ENCODE measurements around the gene ANXA2R. TPM values are rescaled to one million over a fixed set of nuclear protein-coding genes. Genes with fewer than 3 reads are reported as not detected.

The ANXA2R gene
- total RNA-seq, 1 donor from 2014 or later, result 0.41 TPM

DNA sequence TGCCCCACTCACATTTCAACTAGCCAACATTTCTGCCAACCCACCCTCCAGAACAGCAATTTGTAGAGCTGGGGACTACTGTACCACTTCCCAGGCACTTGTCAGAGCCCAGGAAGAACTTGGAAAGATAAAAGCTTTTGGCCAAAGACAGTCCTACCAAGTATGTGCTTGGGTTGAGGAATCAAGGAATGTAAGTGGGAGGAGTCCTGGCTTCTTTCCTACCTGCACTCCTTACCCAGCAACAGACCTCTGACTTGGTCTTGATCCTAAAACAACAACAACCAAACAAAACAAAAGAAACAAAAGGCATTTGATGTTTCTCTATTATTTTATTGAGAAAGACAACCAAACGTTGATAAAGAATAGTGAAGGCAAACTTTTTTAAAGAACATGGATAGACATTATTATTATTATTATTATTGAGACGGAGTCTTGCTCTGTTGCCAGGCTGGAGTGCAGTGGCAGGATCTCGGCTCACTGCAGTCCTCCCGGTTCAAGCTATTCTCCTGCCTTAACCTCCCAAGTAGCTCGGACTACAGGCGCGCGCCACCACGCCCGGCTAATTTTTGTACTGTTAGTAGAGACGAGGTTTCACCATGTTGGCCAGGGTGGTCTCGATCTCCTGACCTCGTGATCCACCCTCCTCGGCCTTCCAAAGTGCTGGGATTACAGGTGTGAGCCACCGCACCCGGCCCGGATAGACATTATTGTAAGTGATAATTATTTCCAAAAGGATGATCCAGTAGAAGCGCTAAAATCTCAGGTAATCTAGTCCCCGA is 33.5 kb downstream of the ANXA2R start:
- FAIRE-seq, result no peak
- no peak for DNase-seq (ENCODE audit: low spot score in 2 of 2)

DNA sequence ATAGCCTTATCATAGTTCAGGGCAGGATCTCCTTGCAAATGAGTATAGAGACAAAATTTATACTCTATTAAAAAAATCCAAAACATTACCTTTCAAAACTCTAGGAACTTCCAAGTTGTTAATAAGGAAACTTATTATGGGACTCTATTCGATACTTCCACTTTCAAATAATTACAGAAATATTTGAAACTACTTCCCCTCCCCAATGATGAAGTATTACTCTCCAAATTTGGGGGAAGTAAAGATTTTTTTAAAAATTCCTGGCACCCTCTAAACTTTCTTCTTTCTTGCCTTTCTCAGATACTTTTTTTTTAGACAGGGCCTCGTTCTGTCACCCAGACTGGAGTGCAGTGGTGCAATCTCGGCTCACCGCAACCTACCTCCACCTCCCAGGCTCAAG is 35.1 kb downstream of the ANXA2R start:
- DNase-seq (ENCODE audit: low spot score in 2 of 2), result no peak
- no peak for FAIRE-seq

DNA sequence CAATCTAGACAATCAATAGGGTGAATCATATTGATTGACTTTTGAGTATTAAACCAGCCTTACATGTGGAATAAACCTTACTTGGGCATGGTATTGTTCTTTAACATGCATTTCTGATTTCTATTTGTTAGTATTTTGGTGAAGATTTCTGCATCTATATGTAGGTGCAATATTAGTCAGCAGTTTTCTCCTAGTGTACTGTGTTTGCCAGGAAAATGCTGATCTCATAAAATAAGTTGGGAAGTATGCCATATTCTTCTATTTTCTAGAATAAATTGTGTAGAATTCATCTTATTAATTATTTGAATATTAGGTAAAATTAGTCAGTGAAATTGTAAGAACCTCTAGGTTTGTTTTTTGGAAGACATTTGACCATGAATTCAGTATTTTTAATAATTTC is 38.4 kb downstream of the ANXA2R start:
- FAIRE-seq (no peak), DNase-seq (ENCODE audit: low spot score in 2 of 2) (no peak)

DNA sequence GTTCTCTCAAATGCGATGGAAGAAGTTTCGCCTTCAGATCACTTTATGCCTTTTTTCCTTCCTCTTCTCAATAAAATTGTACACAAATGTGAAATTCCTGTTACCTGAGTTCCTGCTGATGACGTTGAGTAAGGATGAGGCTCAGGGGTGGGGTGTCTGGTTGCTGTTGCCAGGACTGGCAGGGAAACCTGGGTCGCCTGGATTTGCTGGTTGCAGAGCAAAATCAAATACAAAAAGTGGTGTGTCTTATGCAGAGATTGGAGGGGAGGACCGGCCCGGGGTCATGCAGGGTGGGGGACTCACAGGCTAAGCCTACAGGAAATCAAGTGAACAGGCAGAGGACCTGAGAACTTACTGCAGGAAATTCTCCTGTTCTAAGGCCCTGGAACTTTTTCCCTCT is 39.2 kb downstream of the ANXA2R start:
- DNase-seq (ENCODE audit: low spot score in 2 of 2) (no peak), FAIRE-seq (no peak)

DNA sequence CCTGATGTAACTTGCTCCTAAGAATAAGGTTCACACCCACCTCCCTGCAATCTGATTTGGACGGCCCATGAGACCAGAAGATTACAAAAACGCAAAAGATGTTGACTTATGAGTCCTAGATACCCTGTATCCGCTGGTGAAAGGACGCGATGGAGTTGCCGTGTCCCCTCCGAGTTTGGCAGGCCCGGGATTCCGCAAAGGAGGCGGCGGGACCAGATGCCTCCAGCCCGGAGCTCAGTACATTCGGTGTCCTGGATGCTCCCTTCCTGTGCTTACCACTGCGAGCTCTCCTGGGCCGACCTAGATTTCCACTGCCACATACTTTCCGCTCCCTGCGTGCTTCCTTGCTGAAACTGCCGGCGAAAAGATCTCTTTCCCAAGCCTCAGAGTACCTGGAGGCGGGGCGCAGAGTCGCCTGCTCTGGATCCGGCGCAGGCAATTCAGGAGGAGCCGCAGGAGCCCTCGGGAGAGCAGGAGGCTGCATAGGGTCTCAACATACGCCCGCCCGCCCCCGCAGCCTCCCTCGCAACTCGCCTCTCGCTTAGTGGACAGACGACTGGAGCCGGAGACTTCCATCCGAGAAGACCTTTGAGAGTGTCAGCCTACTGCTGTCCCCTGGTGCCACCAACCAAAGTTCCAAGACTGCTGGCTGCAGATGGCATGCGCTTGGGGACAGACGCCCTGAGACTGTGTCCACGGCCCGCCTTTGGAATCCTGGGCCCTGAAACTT is 39.8 kb downstream of the ANXA2R start:
- FAIRE-seq (no peak), DNase-seq (ENCODE audit: low spot score in 2 of 2) (no peak)

DNA sequence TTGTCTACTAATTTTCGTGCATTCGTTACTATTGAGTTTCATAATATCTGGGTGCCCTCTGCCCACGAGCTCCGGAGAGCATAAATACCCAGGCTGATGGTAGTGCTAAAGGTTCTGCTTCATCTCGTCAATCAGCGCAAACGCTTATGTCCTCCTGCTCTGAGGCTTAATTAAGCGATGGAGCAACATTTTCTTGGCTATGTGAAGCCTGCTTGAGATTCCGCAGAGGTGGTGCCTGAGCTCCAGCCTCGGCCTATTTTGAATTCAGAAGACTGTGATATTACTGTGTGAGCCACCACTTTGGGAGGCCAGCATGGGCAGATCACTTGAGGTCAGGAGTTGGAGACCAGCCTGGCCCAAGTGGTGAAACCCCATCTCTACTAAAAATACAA is 44.8 kb downstream of the ANXA2R start:
- FAIRE-seq, result no peak
- no peak for DNase-seq (ENCODE audit: low spot score in 2 of 2)

DNA sequence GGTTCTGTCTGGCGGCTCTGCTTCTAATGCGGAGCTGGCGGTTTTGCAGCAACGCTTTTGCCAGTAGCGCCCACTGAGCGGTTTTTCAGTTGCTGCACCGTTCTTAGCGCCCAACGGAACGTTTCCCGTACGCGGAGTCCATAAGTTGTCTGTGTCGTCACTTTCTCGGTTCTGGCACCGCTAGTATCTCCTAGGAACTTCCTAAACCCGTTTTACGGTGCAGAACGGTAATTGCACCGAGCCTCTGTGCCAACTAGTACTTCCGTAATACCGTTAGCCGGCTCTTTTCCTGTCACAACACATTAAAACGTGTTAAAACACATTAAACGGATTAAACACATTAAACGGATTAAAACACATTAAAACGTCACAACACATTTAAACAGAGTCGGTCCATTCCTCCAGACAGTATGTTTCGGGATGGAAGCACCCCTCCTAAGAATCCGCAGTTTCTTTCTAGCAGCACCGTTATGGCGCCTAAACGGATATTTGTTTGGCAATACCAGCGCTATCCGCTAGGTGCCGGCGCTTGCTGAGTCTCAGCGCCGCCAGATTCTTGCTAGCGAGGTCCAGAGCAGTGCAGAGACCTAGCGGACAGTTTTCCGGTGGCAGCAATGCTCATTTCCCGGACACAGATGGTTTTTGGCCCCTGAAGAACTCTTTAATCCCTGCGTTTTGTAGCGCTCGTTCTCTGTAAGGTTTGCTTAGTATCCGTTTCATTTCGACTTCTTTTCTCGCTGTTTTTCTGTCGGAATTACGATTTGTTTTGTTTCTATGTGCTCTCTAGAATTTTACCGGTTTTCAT is 45.4 kb downstream of the ANXA2R start:
- no peak for FAIRE-seq

DNA sequence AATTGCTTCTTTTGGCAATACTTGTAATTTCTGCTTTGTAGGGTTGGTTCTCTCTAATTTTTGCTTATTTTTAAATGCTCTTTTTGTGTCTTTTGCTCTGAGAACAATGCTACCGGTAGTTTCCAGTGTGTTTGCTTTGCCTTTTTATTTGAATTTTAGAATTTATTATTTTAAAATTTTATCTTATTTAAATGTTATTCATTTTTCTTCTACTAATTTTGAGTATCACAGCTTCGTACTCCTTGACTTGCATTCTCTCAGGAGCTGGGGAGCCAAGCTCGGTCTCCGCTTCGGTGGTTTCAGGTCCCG is 45.9 kb downstream of the ANXA2R start:
- FAIRE-seq (no peak), DNase-seq (ENCODE audit: low spot score in 2 of 2) (no peak)

More for the DNA sequence above, 45.4 kb downstream of the ANXA2R start:
- peak in 1 of 2 donors; percentile 43 for DNase-seq (ENCODE audit: low spot score in 2 of 2)

DNA sequence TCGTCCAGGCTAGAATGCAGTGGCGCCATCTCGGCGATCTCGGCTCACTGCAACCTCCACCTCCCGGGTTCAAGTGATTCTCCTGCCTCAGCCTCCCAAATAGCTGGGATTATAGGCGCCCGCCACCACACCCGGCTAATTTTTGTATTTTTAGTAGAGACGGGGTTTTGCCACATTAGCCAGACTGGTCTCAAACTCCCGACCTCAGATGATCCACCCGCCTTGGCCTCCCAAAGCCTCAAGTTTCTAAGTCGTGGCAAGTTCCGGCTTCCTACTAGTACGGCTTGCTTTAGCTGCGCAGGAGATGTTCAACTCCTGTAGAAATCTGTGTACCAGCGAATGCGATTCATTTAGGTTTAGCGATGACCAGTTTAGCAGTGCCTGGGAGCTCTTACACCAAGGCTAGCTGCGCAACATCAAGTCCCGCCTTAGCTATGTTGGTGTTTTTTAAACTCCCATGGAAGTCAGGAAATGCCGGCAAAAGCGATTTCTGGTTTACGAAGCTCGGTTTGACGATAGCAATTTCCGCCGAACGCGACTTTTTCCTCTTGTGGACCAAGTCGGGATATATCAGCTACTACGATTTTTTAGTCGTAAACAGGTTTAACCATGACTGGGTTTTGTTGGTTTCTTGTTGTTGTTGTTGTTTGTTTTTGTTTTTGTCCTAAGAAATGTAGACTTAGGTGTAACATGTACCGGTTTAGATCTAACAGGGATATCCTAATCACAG is 46.4 kb downstream of the ANXA2R start:
- DNase-seq (ENCODE audit: low spot score in 2 of 2) (no peak), FAIRE-seq (no peak)

DNA sequence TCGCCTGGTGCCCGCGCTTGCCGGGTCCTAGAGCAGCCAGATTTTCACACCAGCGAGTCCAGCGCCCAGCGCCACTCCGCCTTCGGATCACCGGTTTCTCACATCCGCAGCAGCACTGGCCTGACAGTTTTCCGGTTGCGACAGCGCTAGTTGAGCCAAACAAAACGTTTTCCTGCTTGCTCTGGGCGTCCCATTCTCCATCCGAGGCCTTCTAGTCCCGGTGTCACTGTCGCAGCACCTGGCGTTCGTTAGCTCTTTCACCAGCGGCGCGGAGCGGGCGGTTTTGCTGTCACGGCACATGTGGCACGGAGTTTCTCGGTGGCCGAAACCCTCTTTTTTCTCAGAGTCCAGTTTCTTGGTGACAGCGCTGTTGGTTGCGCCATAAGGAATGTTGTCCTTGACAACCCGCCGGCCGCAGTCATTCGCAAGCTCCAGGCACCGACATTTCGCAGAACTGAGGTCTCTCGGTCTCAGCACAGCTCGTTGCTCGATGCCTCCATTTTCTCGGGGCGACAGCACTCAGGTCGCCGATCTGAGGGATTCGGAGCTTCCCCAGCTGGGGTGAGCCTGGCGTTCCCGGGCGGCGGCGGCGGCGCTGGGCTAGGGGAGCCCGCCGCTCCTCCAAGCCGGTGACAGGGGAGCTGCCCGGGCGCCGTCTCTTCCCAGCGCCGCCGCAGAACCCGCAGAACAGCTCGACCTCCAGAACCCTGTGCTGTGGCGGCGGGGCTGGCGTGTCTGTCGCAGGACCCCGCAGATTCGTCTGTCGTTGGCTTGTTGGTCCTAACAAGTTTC is 47.8 kb downstream of the ANXA2R start:
- DNase-seq (ENCODE audit: low spot score in 2 of 2), result peak in 1 of 2 donors; percentile 42

DNA sequence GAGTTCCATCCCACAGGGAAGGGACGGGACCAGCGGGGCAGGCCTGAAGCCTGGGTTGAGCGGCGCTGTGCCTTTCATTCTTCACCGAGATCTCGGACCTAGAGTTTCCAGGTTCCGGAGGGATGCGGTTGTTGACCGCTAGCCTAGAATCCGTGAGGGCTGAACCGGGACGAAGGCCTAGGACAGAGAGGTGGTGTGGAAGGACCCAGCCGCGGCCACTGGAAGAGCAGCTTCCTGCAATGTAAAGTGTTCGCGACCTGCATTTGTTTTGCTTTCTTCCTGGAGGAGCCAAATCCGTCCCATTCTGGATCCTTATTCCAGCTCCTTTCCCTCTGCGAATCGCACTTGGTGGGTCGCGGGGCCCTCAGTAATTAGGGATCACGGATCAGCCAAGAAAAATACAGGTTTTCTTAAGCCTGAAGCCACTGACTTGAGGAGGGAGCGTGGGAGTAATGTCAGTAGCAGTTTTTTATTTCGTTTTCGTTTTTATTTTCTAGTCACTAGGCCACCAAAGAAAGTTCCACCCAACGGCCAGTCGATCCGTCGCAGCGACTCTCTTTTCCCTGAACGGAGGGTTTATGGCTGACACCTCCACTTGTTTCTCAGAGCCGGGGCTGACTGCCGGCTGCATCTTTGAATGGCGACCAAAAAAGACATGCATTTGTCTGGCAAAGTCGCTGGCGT is 48.6 kb downstream of the ANXA2R start:
- DNase-seq (ENCODE audit: low spot score in 2 of 2) (no peak), FAIRE-seq (no peak)

More for the DNA sequence above, 47.8 kb downstream of the ANXA2R start:
- no peak for FAIRE-seq

DNA sequence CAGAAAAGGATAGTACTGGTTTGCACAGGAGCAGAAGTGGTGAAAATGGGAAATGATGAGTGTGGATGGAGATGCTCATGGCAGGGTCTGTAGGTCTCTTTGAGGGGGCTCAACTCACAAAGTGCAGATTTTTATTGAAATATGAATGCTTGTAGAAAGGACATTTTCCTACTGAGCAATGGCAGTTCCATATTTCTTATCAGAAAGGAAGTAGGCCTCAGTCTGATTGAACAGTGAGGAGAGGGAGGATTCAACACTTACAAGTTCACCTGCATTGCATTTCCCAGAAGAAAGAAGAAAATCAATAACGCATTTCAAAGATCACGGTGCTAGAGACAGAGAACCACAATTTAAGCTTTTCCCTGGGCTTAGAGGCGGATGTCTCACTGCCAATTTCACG is 49.2 kb downstream of the ANXA2R start:
- no peak for FAIRE-seq
- no peak for DNase-seq (ENCODE audit: low spot score in 2 of 2)

Other genes starting within 250 kb of the ANXA2R start
- gene SELENOP, start 228.4 kb downstream of the ANXA2R start, total RNA-seq, result 41.2 TPM
- 80.7 TPM for gene ZNF131, start 80.6 kb upstream of the ANXA2R start, total RNA-seq
- gene NIM1K, start 151.9 kb upstream of the ANXA2R start, total RNA-seq, result 8.2 TPM

All from frontal cortex (tissue), 4 donors.